ENCODE results near the gene LYPD6. TPM values are rescaled to one million over a fixed set of nuclear protein-coding genes. Genes with fewer than 3 reads are reported as not detected.

Gene LYPD6
- total RNA-seq, 3 donors from 2014 or later: 0.16 to 17.7 (median 3.9) TPM

DNA sequence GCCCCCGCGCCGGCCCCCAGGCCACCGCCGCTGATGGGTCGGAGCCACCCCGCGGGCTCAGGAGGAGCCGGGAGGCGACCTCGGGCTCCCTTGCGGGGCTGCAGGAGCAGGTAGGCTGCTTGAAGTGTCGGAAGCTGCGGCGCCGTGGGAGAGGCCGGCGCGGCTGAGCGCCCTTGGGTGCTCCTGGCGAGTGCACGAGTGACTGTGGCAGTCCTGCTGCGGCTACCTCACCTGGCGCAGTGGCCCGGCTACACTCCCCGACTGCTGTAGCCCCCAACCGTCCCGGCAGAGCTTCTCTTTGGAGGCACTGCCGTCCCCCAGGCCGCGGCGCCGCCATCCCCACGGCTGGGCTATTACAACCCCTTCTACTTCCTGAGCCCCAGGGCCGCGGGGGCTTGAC lies 10.0 kb upstream of the LYPD6 start:
- Histone ChIP-seq H3K27ac (no peak overlapping the region), H3K4me1 (no peaks in the 10 kb centered on the region), H3K4me3 (no peak overlapping the region), H3K36me3 (no peaks in the 10 kb centered on the region), H3K9me3 (peaks cover 0 to 4% of the 10 kb centered on the region in 2 donors), H3K27me3 (no peaks in the 10 kb centered on the region)
- TF ChIP-seq, protein P1, sequence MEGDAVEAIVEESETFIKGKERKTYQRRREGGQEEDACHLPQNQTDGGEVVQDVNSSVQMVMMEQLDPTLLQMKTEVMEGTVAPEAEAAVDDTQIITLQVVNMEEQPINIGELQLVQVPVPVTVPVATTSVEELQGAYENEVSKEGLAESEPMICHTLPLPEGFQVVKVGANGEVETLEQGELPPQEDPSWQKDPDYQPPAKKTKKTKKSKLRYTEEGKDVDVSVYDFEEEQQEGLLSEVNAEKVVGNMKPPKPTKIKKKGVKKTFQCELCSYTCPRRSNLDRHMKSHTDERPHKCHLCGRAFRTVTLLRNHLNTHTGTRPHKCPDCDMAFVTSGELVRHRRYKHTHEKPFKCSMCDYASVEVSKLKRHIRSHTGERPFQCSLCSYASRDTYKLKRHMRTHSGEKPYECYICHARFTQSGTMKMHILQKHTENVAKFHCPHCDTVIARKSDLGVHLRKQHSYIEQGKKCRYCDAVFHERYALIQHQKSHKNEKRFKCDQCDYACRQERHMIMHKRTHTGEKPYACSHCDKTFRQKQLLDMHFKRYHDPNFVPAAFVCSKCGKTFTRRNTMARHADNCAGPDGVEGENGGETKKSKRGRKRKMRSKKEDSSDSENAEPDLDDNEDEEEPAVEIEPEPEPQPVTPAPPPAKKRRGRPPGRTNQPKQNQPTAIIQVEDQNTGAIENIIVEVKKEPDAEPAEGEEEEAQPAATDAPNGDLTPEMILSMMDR (IDR thresholded peaks at IDR 0.05): no peak
- TF ChIP-seq POLR2AphosphoS5 (IDR thresholded peaks at IDR 0.05) (no peak), POLR2A (IDR thresholded peaks at IDR 0.05) (no peak)
- DNase-seq (ENCODE audit: low spot score in 2 of 2): no peak
- intact Hi-C loops (cut with DNase I; ENCODE audit: low total_unique reads): no loop called here

DNA sequence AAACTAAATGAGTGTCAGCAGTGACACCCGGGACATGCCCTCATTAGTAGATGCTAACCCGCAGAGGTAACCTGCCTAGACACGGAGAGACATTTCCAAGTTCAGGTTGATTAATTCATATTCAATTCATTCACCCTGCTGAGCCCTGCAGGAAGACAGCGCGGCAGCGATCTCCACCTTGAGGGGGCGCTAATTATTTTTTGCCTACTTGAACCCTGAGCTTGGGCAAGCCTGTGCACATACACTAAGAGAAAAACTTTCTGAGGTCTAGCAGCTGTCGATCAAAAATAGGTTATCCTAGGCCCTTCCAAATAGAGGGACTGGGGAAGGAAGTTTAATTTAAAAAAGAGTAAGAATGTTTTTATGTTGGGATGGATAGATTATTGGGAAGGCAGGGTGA lies 1.3 kb upstream of the LYPD6 start:
- TF ChIP-seq, protein P1 (IDR thresholded peaks at IDR 0.05): peak in 1 of 3 donors; percentile 17
- no peak for TF ChIP-seq POLR2A (IDR thresholded peaks at IDR 0.05)
- no peaks in the 10 kb centered on the region for H3K27me3 ChIP-seq
- intact Hi-C loops (cut with DNase I; ENCODE audit: low total_unique reads): no loop called here
- peak overlapping the region; percentile 30 to 52 for H3K27ac ChIP-seq
- no peaks in the 10 kb centered on the region for H3K36me3 ChIP-seq
- no peaks in the 10 kb centered on the region for H3K4me1 ChIP-seq
- H3K4me3 ChIP-seq: peak overlapping the region; percentile 51 to 73 (median 71)
- H3K9me3 ChIP-seq: no peaks in the 10 kb centered on the region
- DNase-seq (ENCODE audit: low spot score in 2 of 2): no peak

DNA sequence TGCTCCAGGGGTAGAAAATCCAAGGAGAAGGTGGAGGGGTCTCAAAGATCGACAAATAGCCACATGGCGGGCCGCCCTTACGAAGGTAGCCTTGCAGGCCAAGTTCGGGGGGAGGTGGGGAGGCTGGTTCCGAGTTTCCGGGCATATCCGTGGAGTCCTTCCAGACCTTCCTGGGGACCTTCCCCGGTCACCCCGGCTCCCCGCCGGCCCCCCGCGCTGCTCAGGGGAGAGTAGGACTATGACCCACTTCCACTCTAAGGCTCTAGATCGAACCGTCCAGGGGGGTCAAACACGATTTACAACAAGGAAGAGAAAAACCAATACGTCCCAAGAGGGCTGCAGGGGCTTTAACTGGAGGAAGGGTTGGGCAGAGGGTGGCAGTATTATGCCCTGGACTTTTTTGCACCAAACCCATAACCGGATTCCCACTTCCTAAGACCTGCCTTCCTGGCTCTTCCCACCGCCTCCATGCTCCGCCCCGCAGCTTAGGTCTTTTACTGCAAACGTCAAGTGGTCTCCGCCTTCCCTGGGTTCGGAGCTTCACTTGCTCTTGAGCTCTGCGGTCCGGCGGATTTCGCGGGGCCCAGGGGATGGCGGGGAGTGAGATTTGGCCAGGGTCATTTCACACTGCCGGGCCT lies 779 bp upstream of the LYPD6 start:
- intact Hi-C loops (cut with DNase I; ENCODE audit: low total_unique reads): loop anchor here (5.0 kb wide), 2 partner anchors 1058 to 1548 kb away; no protein-coding TSS in a partner anchor

DNA sequence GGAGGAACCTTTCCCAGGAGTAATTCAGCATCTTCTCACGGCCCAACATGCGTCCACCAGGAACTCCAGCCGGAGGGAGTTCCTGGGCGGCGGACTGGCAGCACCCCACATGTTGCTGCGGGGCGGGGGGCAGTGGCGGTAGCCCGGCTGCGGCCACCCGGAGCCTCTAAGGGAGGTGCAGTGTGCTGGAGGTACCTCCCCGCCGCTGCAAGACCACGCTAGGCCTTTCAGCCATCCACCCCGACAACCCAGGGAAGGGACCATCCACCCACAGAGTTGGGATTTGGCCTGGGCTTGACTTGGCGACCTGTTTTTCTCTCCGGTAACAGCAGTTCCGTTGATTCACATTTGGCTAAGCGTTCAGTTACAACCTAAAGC lies 625 bp downstream of the LYPD6 start:
- TF ChIP-seq, protein P1 (IDR thresholded peaks at IDR 0.05): no peak
- TF ChIP-seq POLR2A (IDR thresholded peaks at IDR 0.05): no peak
- no peak for TF ChIP-seq POLR2AphosphoS5 (IDR thresholded peaks at IDR 0.05)
- Histone ChIP-seq H3K4me1 (no peaks in the 10 kb centered on the region), H3K9me3 (no peaks in the 10 kb centered on the region), H3K27ac (peak overlapping the region; percentile 30 to 45), H3K4me3 (peak overlapping the region; percentile 51 to 73 (median 71)), H3K36me3 (no peaks in the 10 kb centered on the region), H3K27me3 (no peaks in the 10 kb centered on the region)
- intact Hi-C loops (cut with DNase I; ENCODE audit: low total_unique reads): loop anchor here (5.0 kb wide), 2 partner anchors 1056 to 1546 kb away; no protein-coding TSS in a partner anchor
- no peak for DNase-seq (ENCODE audit: low spot score in 2 of 2)

More for the DNA sequence above, 779 bp upstream of the LYPD6 start:
- TF ChIP-seq, protein P1 (IDR thresholded peaks at IDR 0.05): no peak
- TF ChIP-seq POLR2AphosphoS5 (IDR thresholded peaks at IDR 0.05) (no peak), POLR2A (IDR thresholded peaks at IDR 0.05) (no peak)
- Histone ChIP-seq H3K36me3 (no peaks in the 10 kb centered on the region), H3K4me1 (no peaks in the 10 kb centered on the region), H3K9me3 (no peaks in the 10 kb centered on the region), H3K27me3 (no peaks in the 10 kb centered on the region), H3K4me3 (peak overlapping the region; percentile 51 to 73 (median 71)), H3K27ac (peak overlapping the region; percentile 30 to 52)
- DNase-seq (ENCODE audit: low spot score in 2 of 2): peak in 1 of 2 donors; percentile 42

DNA sequence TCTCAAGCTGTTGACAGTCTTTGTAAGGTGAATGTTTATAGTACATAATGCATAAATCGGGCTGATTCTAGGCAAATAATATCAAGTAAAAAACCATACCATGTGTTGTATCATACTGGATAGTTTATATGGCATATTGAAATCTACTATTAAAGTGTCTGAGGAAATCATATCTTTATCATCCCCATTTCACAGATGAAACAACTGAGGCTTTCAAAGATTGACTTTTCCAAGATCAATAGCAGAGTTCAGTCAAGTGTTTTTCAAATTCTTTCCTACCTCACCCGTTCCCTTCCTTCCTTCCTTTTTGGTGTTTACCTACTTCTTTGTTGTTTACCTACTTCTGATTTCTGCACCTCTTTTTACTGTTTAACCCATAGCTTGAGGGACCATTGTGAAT lies 2.0 kb downstream of the LYPD6 start:
- intact Hi-C loops (cut with DNase I; ENCODE audit: low total_unique reads): loop anchor here (5.0 kb wide), 2 partner anchors 1055 to 1545 kb away; no protein-coding TSS in a partner anchor
- H3K4me1 ChIP-seq: no peaks in the 10 kb centered on the region
- no peak for DNase-seq (ENCODE audit: low spot score in 2 of 2)
- no peak for TF ChIP-seq POLR2A (IDR thresholded peaks at IDR 0.05)
- no peak for TF ChIP-seq POLR2AphosphoS5 (IDR thresholded peaks at IDR 0.05)
- TF ChIP-seq, protein P1 (IDR thresholded peaks at IDR 0.05): no peak
- no peaks in the 10 kb centered on the region for H3K36me3 ChIP-seq
- no peaks in the 10 kb centered on the region for H3K27me3 ChIP-seq
- H3K27ac ChIP-seq: no peak overlapping the region
- no peaks in the 10 kb centered on the region for H3K9me3 ChIP-seq
- no peak overlapping the region for H3K4me3 ChIP-seq
